WTC11 (cell line): ENCODE measurements around the gene NQO2. TPM values are rescaled to one million over a fixed set of nuclear protein-coding genes. Genes with fewer than 3 reads are reported as not detected.

Experiments used
- FOXJ3 ChIP-seq: sonication (generic); formaldehyde crosslinking; IDR thresholded peaks from 2 replicates; pipeline ENCODE4 v1.9.0; 2021; ENCODE audit warnings: missing genetic modification reagents, mild to moderate bottlenecking, borderline replicate concordance
- JUN ChIP-seq: sonication (generic); formaldehyde crosslinking; IDR thresholded peaks from 2 replicates; pipeline ENCODE4 v1.8.0; 2023; ENCODE audit warnings: mild to moderate bottlenecking, missing genetic modification reagents
- MXD4 ChIP-seq: fragments of 250-450 bp; sonication (Bioruptor Pico); IDR thresholded peaks from 2 replicates; pipeline ENCODE4 v1.8.0; 2021; ENCODE audit warnings: mild to moderate bottlenecking, moderate library complexity, borderline replicate concordance
- NFATC4 ChIP-seq: fragments of 250-450 bp; sonication (Bioruptor Pico); IDR thresholded peaks from 2 replicates; pipeline ENCODE4 v1.9.0; 2021; ENCODE audit warnings: mild to moderate bottlenecking
- NFE2L1 ChIP-seq: sonication (generic); formaldehyde crosslinking; IDR thresholded peaks from 2 replicates; pipeline ENCODE4 v1.8.1; 2023; ENCODE audit warnings: missing genetic modification reagents
- NR1H2 ChIP-seq: sonication (generic); formaldehyde crosslinking; IDR thresholded peaks from 2 replicates; pipeline ENCODE4 v1.9.0; 2021; ENCODE audit warnings: mild to moderate bottlenecking, moderate library complexity, missing genetic modification reagents
- NR2C2 ChIP-seq: sonication (generic); formaldehyde crosslinking; IDR thresholded peaks from 2 replicates; pipeline ENCODE4 v1.8.0; 2022; ENCODE audit warnings: mild to moderate bottlenecking, missing genetic modification reagents
- SMAD3 ChIP-seq: sonication (generic); formaldehyde crosslinking; IDR thresholded peaks from 2 replicates; pipeline ENCODE4 v1.8.0; 2022; ENCODE audit warnings: missing genetic modification reagents, mild to moderate bottlenecking, borderline replicate concordance
- SP1 ChIP-seq: sonication (generic); formaldehyde crosslinking; conservative IDR thresholded peaks from 2 replicates; pipeline ENCODE4 v1.8.1; 2022; ENCODE audit warnings: missing genetic modification reagents
- TCF7 ChIP-seq: sonication (generic); formaldehyde crosslinking; IDR thresholded peaks from 2 replicates; pipeline ENCODE4 v1.8.0; 2022; ENCODE audit warnings: mild to moderate bottlenecking, low read depth, missing genetic modification reagents, moderate library complexity
- TEAD1 ChIP-seq: sonication (generic); formaldehyde crosslinking; IDR thresholded peaks from 2 replicates; pipeline ENCODE4 v1.8.0; 2022; ENCODE audit warnings: mild to moderate bottlenecking, missing genetic modification reagents
- TP53 ChIP-seq: sonication (generic); formaldehyde crosslinking; IDR thresholded peaks from 2 replicates; pipeline ENCODE4 v1.8.1; 2023; ENCODE audit warnings: mild to moderate bottlenecking, missing genetic modification reagents
- ZNF423 ChIP-seq: fragments of 250-450 bp; sonication (Bioruptor Pico); IDR thresholded peaks from 2 replicates; pipeline ENCODE4 v2.1.2; 2022; ENCODE audit warnings: mild to moderate bottlenecking, moderate library complexity
- ZNF671 ChIP-seq: fragments of 250-450 bp; sonication (Bioruptor Pico); IDR thresholded peaks from 2 replicates; pipeline ENCODE4 v1.8.0; 2021; ENCODE audit warnings: mild to moderate bottlenecking
- total RNA-seq: library from RNA; stranded (reverse); gene quantifications from 3 replicates; pipeline ENCODE4 v1.2.3, GENCODE V29; 2021
- TF ChIP-seq, protein P1 (sequence below): fragments of 250-450 bp; sonication (Bioruptor Pico); conservative IDR thresholded peaks from 2 replicates; pipeline ENCODE4 v1.9.0; 2021; ENCODE audit warnings: mild to moderate bottlenecking
- TF ChIP-seq, protein P2 (sequence below): fragments of 250-450 bp; sonication (Bioruptor Pico); IDR thresholded peaks from 2 replicates; pipeline ENCODE4 v2.1.2; 2022; ENCODE audit warnings: mild to moderate bottlenecking, moderate library complexity
- TF ChIP-seq, protein P3 (sequence below): sonication (generic); formaldehyde crosslinking; IDR thresholded peaks from 2 replicates; pipeline ENCODE4 v1.8.1; 2022; ENCODE audit warnings: mild to moderate bottlenecking, missing genetic modification reagents, moderate library complexity, borderline replicate concordance
- TF ChIP-seq, protein P4 (sequence below): fragments of 250-450 bp; sonication (Bioruptor Pico); IDR thresholded peaks from 2 replicates; pipeline ENCODE4 v1.9.0; 2021; ENCODE audit warnings: mild to moderate bottlenecking
- TF ChIP-seq, protein P5 (sequence below): sonication (generic); formaldehyde crosslinking; IDR thresholded peaks from 2 replicates; pipeline ENCODE4 v1.8.1; 2022; ENCODE audit warnings: missing genetic modification reagents, borderline replicate concordance
- TF ChIP-seq, protein P6 (sequence below): sonication (generic); formaldehyde crosslinking; IDR thresholded peaks from 2 replicates; pipeline ENCODE4 v1.8.1; 2023; ENCODE audit warnings: mild to moderate bottlenecking, moderate library complexity, missing genetic modification reagents

The NQO2 gene
- total RNA-seq, 1 experiment from 2014 or later = 119 TPM

DNA sequence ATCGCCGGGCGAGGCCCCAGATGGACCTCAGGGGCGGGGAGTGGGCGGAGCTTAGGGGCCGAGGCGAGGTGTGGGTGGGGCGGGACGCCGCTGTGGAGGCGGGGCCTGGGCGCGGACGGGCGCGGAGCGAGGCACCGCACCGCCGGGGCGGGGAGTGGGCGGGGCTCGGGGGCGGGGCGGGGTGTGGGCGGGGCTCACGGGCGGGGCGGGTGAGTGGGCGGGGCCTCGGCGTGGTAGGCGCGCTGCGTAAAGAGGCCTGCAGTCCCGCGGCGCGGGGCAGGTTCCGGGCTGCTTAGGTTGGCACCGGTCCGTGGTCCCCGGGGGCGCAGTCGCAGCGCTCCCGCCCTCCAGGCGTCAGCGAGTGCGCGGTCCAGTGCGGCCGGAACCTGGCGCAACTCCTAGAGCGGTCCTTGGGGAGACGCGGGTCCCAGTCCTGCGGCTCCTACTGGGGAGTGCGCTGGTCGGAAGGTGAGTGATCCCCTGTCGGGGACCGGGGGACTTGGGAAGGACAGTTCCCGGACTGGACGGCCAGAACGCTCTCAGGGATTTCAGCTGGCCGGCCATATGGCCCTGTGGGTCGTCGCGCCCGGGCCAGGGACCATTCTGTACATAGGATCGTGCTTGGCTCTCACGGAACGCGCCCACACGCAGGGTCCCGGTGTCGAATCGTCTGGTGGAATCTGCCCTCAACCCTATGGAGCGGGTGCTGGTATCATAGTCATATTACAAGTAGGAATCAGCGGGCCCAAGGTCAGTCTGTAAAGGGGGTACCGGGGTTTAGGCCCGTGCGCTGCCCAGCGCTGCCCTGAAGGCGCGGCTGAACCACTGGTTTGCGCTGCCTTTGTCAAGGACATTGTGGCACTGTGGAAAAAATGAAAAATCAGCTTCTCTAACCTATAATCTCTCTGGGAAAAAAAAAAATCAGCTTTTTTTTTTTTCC is at the start of gene NQO2 (continued):
- TF ChIP-seq, protein P1, sequence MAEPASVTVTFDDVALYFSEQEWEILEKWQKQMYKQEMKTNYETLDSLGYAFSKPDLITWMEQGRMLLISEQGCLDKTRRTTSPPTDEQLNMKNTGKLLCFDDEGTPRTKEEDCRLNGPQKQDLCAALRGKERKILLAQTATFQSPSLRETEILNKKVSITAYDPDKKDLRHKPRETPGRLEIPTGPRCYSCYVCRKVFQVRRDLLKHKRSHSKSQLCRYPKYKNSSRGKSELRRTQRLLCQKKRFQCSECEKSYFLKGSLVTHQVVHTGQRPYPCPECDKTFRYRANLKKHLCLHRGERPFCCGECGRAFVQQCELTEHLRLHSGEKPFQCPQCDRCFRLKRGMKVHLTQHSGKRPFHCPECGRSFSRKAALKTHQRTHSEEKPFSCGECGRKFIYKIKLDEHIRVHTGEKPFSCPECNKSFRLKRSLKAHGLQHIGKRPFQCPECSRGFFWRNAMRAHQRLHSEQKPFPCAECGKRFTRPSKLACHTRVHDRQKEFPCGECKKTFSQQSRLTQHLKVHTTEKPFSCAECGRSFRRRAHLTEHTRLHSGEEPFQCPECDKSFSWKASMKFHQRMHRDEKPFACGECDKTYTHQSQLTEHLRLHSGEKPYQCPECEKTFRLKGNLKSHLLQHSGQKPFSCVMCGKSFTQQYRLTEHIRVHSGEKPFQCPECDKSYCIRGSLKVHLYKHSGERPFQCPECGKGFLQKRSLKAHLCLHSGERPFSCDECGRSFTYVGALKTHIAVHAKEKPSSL (CRISPR knock-in tag) = no peak
- TF ChIP-seq NFE2L1 (CRISPR knock-in tag) (peak; percentile 67; the same call in 1 of the 2 replicates), NR1H2 (CRISPR knock-in tag) (no peak), TP53 (CRISPR knock-in tag) (no peak), ZNF423 (CRISPR knock-in tag) (no peak), TCF7 (no peak), ZNF671 (CRISPR knock-in tag) (no peak), SP1 (peak; percentile 81), NR2C2 (CRISPR knock-in tag) (0 out of 2 replicates have a peak, but pooled peaks have one; percentile 44), JUN (peak; percentile 67), FOXJ3 (CRISPR knock-in tag) (no peak), TEAD1 (CRISPR knock-in tag) (no peak; the same call in 1 of the 2 replicates), NFATC4 (CRISPR knock-in tag) (no peak), MXD4 (CRISPR knock-in tag) (no peak), SMAD3 (0 out of 2 replicates have a peak, but pooled peaks have one; percentile 48)
- TF ChIP-seq, protein P2, sequence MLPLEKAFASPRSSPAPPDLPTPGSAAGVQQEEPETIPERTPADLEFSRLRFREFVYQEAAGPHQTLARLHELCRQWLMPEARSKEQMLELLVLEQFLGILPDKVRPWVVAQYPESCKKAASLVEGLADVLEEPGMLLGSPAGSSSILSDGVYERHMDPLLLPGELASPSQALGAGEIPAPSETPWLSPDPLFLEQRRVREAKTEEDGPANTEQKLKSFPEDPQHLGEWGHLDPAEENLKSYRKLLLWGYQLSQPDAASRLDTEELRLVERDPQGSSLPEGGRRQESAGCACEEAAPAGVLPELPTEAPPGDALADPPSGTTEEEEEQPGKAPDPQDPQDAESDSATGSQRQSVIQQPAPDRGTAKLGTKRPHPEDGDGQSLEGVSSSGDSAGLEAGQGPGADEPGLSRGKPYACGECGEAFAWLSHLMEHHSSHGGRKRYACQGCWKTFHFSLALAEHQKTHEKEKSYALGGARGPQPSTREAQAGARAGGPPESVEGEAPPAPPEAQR (CRISPR knock-in tag) = no peak
- TF ChIP-seq, protein P3, sequence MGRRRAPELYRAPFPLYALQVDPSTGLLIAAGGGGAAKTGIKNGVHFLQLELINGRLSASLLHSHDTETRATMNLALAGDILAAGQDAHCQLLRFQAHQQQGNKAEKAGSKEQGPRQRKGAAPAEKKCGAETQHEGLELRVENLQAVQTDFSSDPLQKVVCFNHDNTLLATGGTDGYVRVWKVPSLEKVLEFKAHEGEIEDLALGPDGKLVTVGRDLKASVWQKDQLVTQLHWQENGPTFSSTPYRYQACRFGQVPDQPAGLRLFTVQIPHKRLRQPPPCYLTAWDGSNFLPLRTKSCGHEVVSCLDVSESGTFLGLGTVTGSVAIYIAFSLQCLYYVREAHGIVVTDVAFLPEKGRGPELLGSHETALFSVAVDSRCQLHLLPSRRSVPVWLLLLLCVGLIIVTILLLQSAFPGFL (CRISPR knock-in tag) = peak; percentile 43; the same call in 1 of the 2 replicates
- TF ChIP-seq, protein P4, sequence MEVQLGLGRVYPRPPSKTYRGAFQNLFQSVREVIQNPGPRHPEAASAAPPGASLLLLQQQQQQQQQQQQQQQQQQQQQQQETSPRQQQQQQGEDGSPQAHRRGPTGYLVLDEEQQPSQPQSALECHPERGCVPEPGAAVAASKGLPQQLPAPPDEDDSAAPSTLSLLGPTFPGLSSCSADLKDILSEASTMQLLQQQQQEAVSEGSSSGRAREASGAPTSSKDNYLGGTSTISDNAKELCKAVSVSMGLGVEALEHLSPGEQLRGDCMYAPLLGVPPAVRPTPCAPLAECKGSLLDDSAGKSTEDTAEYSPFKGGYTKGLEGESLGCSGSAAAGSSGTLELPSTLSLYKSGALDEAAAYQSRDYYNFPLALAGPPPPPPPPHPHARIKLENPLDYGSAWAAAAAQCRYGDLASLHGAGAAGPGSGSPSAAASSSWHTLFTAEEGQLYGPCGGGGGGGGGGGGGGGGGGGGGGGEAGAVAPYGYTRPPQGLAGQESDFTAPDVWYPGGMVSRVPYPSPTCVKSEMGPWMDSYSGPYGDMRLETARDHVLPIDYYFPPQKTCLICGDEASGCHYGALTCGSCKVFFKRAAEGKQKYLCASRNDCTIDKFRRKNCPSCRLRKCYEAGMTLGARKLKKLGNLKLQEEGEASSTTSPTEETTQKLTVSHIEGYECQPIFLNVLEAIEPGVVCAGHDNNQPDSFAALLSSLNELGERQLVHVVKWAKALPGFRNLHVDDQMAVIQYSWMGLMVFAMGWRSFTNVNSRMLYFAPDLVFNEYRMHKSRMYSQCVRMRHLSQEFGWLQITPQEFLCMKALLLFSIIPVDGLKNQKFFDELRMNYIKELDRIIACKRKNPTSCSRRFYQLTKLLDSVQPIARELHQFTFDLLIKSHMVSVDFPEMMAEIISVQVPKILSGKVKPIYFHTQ (CRISPR knock-in tag) = no peak
- TF ChIP-seq, protein P5, sequence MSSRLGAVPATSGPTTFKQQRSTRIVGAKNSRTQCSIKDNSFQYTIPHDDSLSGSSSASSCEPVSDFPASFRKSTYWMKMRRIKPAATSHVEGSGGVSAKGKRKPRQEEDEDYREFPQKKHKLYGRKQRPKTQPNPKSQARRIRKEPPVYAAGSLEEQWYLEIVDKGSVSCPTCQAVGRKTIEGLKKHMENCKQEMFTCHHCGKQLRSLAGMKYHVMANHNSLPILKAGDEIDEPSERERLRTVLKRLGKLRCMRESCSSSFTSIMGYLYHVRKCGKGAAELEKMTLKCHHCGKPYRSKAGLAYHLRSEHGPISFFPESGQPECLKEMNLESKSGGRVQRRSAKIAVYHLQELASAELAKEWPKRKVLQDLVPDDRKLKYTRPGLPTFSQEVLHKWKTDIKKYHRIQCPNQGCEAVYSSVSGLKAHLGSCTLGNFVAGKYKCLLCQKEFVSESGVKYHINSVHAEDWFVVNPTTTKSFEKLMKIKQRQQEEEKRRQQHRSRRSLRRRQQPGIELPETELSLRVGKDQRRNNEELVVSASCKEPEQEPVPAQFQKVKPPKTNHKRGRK (CRISPR knock-in tag) = no peak
- TF ChIP-seq, protein P6, sequence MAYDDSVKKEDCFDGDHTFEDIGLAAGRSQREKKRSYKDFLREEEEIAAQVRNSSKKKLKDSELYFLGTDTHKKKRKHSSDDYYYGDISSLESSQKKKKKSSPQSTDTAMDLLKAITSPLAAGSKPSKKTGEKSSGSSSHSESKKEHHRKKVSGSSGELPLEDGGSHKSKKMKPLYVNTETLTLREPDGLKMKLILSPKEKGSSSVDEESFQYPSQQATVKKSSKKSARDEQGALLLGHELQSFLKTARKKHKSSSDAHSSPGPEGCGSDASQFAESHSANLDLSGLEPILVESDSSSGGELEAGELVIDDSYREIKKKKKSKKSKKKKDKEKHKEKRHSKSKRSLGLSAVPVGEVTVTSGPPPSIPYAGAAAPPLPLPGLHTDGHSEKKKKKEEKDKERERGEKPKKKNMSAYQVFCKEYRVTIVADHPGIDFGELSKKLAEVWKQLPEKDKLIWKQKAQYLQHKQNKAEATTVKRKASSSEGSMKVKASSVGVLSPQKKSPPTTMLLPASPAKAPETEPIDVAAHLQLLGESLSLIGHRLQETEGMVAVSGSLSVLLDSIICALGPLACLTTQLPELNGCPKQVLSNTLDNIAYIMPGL (CRISPR knock-in tag) = peak; percentile 72; the same call in 1 of the 2 replicates
